Measurements from ENCODE around the gene NGEF. TPM values are rescaled to one million over a fixed set of nuclear protein-coding genes. Genes with fewer than 3 reads are reported as not detected.

The NGEF gene
- total and polyA plus RNA-seq, 8 donors, result 0.26 to 3.6 (median 1.4) TPM

GRCh38 chr2:232861353-232861752, 151.7 kb downstream of the NGEF start:
- no peak overlapping the region for H3K4me3 ChIP-seq
- H3K27ac ChIP-seq, result no peak overlapping the region
- intact Hi-C loops (cut with DNase I), result no loop called here
- H3K36me3 ChIP-seq, result peaks cover 6 to 48% of the 10 kb centered on the region in 2 donors
- no peaks in the 10 kb centered on the region for H3K9me3 ChIP-seq
- no peaks in the 10 kb centered on the region for H3K27me3 ChIP-seq
- no peak for TF ChIP-seq CTCF (IDR thresholded peaks at IDR 0.05)
- DNase-seq (no peak), ATAC-seq (no peak)
- no peaks in the 10 kb centered on the region for H3K4me1 ChIP-seq

GRCh38 chr2:232860593-232861241, 152.3 kb downstream of the NGEF start:
- intact Hi-C loops (cut with DNase I), result no loop called here
- H3K27me3 ChIP-seq, result no peaks in the 10 kb centered on the region
- TF ChIP-seq CTCF (IDR thresholded peaks at IDR 0.05), result no peak
- ATAC-seq (no peak), DNase-seq (no peak)
- peaks cover 6 to 54% of the 10 kb centered on the region in 2 donors for H3K36me3 ChIP-seq
- H3K4me1 ChIP-seq, result no peaks in the 10 kb centered on the region
- no peak overlapping the region for H3K4me3 ChIP-seq
- no peak overlapping the region for H3K27ac ChIP-seq
- H3K9me3 ChIP-seq, result no peaks in the 10 kb centered on the region

- TF ChIP-seq CTCF (IDR thresholded peaks at IDR 0.05), result no peak
- H3K27me3 ChIP-seq, result no peaks in the 10 kb centered on the region
- intact Hi-C loops (cut with DNase I), result loop anchor here in 1 of 2 donors (10.0 kb wide), 1 partner anchor 395 kb away; the partner anchor contains the start of gene ATG16L1
- peaks cover 0 to 3% of the 10 kb centered on the region in 2 donors for H3K4me1 ChIP-seq
- H3K36me3 ChIP-seq, result peaks cover 6 to 67% of the 10 kb centered on the region in 2 donors
- ATAC-seq (no peak), DNase-seq (no peak)
- H3K4me3 ChIP-seq, result no peak overlapping the region
- no peaks in the 10 kb centered on the region for H3K9me3 ChIP-seq
- no peak overlapping the region for H3K27ac ChIP-seq
Observed at GRCh38 chr2:232859385-232859916, 153.6 kb downstream of the NGEF start.

- no peak overlapping the region for H3K4me3 ChIP-seq
- H3K4me1 ChIP-seq, result peaks cover 0 to 10% of the 10 kb centered on the region in 2 donors
- no peaks in the 10 kb centered on the region for H3K27me3 ChIP-seq
- no peak overlapping the region for H3K27ac ChIP-seq
- ATAC-seq (peak; percentile 63), DNase-seq (no peak)
- no peaks in the 10 kb centered on the region for H3K9me3 ChIP-seq
- intact Hi-C loops (cut with DNase I), result loop anchor here in 1 of 2 donors (10.0 kb wide), 1 partner anchor 398 kb away; the partner anchor contains the start of gene ATG16L1
- no peak for TF ChIP-seq CTCF (IDR thresholded peaks at IDR 0.05)
- H3K36me3 ChIP-seq, result peaks cover 6 to 73% of the 10 kb centered on the region in 2 donors
Observed at GRCh38 chr2:232857158-232857563, 155.9 kb downstream of the NGEF start.

GRCh38 chr2:232854082-232854481, 159.0 kb downstream of the NGEF start:
- intact Hi-C loops (cut with DNase I), result loop anchor here in 1 of 2 donors (10.0 kb wide), 1 partner anchor 401 kb away; the partner anchor contains the start of gene ATG16L1
- H3K4me3 ChIP-seq, result no peak overlapping the region
- peak in 1 of 4 donors; percentile 49 for DNase-seq
- H3K27me3 ChIP-seq, result no peaks in the 10 kb centered on the region
- H3K36me3 ChIP-seq, result peaks cover 6 to 83% of the 10 kb centered on the region in 2 donors
- peak overlapping the region in 1 of 2 donors; percentile 4 for H3K27ac ChIP-seq
- ATAC-seq, result peak; percentile 23
- H3K4me1 ChIP-seq, result peaks cover 0 to 10% of the 10 kb centered on the region in 2 donors
- no peaks in the 10 kb centered on the region for H3K9me3 ChIP-seq
- TF ChIP-seq CTCF (IDR thresholded peaks at IDR 0.05), result no peak

Data from left lung (tissue), 10 donors.